ENCODE results near the gene MT1E.
"Not testable (repeated sequence)": the region's sequence is repeated elsewhere in the genome, so short reads cannot be mapped to it uniquely, and the experiment has no call there.

Gene MT1E

DNA sequence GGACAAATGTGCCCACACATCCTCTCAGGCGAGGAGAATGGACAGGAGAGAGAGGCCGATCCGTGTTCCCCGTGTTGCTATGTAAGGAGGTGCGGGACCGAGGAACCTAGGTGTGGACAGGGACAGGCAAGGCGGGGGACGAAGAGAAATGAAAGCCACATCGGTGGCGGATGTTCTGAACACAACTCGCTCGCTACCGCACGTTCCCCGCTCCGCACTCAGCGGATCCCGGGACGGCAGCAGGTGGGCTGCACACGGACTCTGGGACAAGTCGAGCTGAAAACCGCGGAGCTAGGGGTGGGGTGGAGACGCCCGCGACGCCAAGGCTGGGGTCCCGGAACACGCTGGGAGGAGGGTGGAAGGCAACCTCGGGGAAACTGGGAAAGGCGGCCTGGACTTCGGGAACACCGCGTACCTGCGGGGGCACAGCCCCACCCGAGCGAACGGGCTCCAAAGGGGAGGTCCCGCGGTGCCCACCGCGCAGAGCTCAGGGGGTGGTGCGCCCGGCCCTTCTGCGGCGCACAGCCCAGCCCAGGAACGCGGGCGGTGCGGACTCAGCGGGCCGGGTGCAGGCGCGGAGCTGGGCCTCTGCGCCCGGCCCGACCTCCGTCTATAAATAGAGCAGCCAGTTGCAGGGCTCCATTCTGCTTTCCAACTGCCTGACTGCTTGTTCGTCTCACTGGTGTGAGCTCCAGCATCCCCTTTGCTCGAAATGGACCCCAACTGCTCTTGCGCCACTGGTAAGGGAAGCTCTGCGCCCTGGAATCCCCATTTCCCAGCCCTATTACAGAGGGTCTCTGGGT is at the start of gene MT1E:
Gene MT1E, plus strand, starts transcription at position 642 of the 803 bp plus-strand sequence. Its CDS starts 71 bp downstream, at position 713.
- DNase-seq, result peak; percentile 72

DNA sequence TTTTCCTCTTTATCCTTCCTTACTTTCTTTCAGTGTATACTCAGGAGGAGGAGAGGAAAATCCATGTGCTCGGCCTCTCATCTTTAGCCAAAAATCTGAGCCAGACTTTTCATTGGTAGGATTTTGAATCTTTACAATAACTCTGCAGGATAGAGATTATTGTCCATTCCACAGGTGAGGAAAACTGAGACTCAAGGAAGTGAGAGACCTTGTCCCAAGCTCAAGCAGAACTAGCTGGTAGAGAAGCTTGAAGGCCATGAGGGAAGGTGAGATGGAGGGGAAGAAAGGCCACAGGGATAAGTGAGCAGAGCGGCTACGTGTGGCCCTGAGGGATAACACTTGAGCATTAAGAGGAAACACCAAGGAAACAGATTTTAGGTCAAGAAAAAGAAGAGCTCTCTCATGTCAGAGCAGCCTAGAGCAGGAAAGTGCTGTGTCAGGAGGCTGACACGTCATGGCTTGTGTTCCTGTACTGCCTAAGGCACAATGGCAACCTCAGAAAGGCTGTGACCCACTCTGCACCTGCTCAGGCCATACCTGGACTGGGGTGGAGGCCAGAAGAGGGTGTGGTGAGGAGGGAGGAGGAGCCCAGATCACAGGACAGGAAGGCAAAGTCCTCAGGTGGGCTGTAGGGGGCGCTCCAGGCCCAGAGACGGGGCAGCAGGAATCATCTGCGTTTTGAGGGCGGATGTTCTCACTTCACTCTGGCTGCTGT is 48.8 kb upstream of the MT1E start:
- peak; percentile 91 for DNase-seq

DNA sequence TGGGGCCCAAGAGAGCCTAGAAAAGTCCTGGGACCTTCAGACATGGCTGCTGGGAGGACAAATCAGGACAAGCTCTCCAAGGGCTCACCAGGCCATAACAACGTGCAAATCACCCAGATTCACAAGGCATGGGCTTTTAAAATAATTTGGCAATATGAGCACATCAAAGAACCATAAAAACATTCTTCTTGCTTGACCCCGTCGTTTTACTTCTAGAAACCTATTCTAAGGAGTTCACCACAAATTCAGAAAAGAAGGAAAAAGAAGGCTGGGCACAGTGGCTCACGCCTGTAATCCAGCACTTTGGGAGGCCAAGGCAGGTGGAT is 48.3 kb upstream of the MT1E start:
- no peak for DNase-seq

DNA sequence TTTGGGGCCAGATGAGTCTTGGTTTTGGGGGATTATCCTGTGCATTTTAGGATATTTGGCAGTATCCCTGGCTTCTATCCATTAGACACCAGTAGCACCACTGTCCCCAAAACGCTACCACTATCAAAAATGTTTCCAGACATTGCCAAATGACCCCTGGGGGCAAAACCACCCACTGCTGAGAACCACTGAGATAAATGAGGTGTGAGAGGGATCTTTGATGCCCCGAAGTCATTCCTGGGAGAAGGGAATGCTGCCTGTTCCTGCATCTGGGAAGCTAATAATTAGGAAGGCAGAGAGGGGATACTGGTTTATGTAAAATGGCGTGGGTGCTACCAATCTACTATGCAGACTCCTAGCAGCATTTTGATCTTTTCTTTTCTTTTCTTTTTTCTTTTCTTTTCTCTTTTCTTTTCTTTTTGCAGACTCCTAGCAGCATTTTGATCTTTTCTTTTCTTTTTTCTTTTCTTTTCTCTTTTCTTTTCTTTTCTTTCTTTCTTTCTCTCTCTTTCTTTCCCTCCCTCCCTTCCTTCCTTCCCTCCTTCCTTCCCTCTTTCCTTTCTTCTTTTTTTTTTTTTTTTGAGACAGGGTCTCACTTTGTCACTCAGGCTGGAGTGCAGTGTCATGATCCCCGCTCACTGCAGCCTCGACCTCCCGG is 45.1 kb upstream of the MT1E start:
- no peak for DNase-seq

DNA sequence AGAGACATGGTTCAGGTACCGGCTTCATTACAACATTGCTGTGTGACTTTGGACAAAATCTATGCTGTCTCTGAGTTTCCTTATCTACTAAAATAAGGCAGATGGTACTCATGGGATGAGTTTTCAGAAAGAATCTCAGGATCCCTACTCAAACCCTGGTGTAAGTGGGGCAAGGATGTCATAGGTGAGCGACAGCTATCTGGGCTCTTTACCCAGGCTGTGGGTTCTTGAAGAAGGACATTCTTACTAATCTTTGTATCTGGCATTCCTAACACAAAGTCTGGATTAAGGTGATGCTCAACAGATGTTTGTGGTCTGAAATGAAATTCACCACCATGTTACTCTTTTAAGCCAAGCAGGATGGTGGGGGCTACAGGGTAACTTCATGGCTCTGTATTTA is 42.7 kb upstream of the MT1E start:
- DNase-seq, result not testable (repeated sequence)

DNA sequence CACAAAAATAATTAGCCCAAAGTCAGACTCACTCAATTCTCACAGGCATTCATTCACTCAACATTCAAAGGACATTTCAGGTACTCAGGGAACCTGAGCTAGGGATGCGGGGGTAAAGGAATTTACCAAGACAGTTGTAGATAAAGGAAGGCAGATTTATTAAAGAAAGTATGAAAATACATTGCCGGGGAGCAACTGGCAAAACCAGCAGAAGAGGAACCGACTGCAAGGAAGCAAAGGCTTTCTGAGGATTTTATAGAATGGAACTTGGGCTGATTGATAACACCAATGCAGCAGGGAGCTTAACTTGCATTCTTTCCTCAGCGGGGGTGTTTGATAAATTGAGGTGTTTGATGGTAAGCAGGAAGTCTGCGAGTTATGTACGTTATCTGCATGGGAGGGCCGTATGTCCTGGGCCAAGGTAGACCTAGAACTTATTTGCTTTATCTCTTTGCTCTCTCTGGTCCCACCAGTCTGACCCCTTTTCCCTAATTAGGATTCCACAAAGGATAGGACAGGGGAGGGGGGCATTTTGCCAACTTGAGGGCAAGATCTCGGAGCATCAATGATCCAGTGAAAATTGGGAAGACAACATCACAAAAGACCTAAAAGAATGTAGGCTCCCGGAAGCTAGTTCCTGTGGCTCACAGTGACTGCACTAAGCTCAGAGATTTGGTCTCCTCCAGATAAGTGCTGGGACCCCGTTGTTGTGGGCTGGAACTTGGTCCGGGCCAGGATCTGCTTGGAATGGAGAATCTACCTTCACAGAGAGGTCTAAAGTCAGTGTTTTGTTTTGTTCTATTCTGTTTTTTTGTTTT is 42.0 kb upstream of the MT1E start:
- DNase-seq, result no peak

GRCh38 chr16:56584276-56584675 is 41.3 kb upstream of the MT1E start:
- DNase-seq, result no peak

DNA sequence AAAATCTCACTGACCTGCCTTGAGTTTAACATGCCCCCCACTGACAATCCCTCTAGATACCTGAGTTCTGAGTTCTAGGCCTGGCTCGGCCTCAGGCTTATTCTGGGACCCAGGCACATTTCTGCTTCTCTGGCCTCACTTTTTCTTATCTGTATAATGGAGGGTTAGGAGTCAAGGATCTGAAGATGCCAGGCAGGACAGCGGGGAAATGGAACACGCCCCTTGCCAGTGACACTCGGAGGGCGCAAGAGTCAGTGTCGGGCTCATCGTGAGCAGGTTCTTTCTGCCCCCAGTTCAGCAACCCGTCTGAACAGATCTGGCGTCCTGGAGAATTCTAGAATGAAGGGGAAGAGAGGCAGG is 36.8 kb upstream of the MT1E start:
- no peak for DNase-seq

DNA sequence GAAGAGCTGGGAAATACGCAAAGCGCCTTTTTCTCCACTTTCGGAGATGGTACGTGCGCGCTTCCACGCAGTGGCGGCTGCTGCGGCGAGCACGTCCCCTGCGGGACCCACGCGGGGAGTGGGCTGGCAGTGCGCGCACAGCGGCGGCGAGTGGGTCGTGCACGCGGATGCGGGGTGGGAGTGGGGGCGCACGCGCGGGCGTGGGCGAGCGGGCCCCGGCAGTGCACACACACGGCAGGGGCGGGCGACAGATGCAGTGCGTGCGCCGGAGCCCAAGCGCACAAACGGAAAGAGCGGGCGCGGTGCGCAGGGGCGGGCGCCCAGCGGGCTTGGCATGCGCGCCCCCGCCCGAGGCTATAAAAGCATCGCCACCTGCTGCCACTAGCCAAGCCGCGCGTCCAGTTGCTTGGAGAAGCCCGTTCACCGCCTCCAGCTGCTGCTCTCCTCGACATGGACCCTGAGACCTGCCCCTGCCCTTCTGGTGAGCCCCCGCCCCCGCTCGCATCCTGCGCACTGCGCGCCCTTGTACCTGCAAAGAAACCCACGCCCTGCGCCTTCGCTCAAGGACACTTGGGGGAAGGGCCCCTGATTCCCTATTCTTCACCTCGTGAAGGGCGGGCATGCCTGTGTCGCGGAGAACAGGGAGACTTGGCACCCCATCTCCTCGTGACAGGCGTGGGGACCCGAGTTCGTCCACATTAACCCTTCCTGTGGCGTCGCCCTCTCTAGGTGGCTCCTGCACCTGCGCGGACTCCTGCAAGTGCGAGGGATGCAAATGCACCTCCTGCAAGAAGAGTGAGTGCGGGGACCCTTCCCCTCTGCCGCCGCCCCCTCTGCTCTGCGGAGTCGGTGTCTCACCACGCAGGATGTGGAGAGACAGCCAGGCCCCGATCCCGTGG is 36.2 kb upstream of the MT1E start, which contains the start of gene MT3:
Gene MT3, plus strand, starts transcription at position 388 of the 899 bp plus-strand sequence. Its CDS starts 63 bp downstream, at position 451.
- no peak for DNase-seq

DNA sequence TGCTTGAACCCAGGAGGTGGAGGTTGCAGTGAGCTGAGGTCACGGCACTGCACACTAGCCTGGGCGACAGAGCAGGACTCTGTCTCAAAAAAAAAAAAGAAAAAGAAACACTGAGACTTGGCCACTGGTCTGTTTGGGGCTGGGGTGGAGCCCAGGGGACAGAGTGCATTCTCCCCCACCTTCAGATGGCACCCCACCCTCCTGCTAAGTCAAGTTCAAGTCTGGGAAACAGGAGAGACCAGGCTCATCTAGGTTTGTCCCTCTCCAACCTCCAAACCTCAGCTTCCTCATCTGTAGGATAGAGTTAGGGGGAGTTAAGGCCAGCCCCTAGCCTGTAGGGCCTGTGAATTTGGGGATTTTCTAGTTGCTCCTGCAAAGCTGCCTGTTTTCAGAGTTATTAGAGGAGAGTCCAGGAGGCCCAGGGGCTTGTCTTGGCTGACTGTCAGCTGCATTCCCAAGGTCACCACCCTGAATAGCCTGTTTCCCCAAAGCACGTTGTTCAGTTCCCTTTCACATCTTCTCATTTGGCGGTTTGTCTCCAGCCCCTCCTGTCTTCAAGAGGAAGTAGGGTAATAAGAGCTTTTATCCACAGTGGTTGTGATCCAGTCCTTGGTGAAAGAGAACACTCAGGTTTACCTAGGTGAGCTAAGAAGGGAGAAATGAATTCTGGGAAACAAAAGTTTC is 34.1 kb upstream of the MT1E start:
- no peak for DNase-seq

DNA sequence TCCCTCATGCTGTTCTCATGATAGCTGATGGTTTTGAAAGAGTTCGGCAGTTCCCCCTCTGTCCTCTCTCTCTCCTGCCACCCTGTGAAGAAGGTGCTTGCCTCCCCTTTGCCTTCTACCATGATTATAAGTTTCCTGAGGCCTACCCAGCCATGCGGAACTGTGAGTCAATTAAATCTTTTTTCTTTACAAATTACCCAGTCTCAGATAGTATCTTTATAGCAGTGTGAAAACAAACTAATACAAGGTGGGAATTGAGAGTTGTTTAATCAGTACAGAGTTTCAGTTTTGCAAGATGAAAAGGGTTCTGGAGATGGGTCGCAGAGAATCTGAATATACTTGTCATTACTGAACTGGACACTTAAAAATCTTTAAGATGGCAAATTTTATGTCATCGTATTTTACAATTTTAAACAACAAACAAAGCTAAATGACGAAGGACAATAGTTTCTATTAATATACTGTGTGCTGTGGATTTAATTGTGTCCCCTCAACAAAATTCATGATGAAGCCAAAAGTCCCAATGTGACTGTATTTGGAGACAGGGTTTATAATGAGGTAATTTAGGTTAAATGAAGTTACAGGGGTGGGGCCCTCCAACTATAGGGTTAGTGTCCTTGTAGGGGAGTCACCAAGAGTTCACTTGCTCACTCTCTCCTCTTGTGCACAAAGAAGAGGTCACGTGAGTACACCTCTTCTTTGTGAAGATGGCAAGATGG is 31.8 kb upstream of the MT1E start:
- no peak for DNase-seq

DNA sequence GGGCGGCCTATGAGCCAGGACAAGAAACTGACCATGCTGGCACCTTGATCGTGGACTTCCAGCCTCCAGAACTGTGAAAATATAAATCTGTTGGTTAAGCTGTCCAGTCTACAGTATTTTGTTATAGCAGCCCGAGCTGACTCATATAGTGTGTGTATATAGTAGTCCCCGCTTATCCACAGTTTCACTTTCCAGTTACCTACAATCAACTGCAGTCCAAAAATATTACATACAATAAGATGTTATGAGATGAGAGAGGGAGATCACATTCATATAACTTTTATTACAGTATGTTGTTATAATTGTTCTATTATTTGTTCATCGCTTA is 31.3 kb upstream of the MT1E start:
- no peak for DNase-seq

- DNase-seq, result peak; percentile 53
Observed at GRCh38 chr16:56600398-56600999, 25.1 kb upstream of the MT1E start.

DNA sequence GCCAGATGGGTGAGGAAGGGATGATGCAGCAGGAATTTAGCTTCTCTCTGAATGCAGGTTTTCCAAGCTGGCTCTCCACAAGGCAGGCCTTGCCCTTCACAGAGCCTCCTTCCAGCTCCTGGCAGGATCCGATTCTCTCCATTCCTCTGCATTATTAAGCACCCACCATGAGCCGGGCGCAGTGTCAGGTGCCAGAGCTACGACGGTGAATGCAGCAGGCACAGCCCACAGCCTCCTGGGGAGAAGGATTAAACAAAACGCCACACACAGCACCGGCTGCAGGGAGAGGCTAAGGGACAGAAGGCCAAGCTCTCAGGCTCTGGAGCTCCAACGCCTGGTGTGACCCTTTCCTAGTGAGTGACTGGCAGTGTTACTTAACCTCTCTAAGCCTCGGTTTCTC is 24.3 kb upstream of the MT1E start:
- DNase-seq, result no peak

GRCh38 chr16:56603589-56603988 is 22.0 kb upstream of the MT1E start:
- no peak for DNase-seq

DNA sequence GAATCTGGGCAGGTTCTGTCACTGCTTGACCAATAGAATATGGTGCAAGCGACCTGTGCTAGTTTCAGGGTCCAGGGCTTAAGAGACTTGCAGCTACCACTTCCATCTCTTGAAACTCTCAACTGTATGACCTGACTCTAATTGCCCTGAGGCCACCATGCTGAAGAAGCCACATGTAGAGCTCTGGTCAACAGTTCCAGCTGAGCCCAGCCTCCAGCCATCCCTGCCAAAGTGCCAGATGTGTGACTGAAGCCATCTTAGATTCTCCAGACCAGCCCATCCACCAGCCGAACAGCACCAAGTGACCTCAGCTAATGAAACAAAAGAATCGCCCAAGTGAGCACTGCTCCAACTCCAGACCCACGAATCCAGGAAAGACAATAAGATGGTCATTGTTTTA is 20.6 kb upstream of the MT1E start:
- no peak for DNase-seq

DNA sequence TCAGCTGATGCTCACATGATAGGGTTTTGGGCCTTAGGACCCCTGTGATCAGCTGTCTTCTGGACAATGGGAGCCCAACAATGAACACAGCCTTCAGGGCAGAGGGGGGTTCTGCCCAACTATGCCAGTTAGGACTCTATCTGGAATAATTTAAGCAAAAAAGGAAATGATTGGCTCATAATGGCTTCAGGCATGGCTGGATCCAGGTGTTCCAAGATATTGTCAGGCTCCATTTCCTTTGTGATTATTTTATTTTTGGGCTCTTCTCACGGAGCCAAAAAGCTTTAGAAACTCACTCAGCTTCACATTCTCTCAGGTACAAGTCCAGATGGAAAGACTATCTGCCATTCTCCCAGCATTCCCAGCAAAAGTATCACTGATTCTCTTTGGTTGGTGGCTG is 20.1 kb upstream of the MT1E start:
- DNase-seq, result no peak

DNA sequence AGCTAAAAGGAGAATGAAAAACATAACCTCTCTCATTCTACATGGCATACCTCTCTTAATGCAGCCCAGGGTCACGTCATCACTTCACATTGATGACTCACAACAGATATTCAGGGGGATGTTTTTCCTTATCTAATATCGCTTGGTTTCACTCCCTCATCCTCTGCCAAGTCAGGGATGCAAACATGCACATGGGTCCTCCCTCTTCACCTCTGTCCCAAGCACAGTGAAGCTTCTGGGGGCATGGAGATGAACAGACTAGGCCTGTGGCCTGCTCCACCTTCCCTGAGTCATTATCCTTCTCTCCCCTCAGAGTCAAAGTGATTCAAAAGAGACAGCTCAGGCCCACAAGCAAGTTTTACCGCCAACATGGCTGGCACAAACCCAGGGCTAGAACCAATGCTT is 19.5 kb upstream of the MT1E start:
- no peak for DNase-seq

- DNase-seq, result no peak
Observed at GRCh38 chr16:56606476-56607108, 19.0 kb upstream of the MT1E start.

- no peak for DNase-seq
Observed at GRCh38 chr16:56607109-56607618, 18.4 kb upstream of the MT1E start.

Data from activated CD4-positive, alpha-beta T cell treated with anti-CD3 and anti-CD28 coated beads, Interleukin-10, Interleukin-2, amounts not matched to agents 100 ng/mL and 50 ng/mL, durations not matched to agents 16 hours and 8 hours (primary cell).